IPS-NIHi7 (cell line): ENCODE data around the gene PSTPIP1.

Experiments
- DNase-seq: peaks from one replicate; pipeline ENCODE4 v3.0.0; 2012; ENCODE audit warnings: mixed read lengths; ENCODE audit errors: extremely low spot score

Gene PSTPIP1

DNA sequence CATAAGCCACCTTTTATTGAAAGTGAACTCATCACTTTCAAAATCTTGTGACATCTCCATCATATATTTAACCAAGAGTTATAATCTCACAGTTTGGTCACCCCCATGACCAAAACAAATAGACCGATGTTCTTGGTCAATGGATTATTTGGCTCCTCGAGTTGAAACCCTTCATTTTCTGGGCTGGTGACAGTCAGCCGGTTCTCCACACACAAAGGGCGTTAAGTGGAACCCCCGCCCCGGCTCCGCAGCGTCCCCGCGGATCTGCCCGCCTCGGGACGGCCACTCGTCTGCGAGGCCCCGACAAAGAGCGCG, 75.2 kb downstream of the PSTPIP1 start:
- no peak for DNase-seq

DNA sequence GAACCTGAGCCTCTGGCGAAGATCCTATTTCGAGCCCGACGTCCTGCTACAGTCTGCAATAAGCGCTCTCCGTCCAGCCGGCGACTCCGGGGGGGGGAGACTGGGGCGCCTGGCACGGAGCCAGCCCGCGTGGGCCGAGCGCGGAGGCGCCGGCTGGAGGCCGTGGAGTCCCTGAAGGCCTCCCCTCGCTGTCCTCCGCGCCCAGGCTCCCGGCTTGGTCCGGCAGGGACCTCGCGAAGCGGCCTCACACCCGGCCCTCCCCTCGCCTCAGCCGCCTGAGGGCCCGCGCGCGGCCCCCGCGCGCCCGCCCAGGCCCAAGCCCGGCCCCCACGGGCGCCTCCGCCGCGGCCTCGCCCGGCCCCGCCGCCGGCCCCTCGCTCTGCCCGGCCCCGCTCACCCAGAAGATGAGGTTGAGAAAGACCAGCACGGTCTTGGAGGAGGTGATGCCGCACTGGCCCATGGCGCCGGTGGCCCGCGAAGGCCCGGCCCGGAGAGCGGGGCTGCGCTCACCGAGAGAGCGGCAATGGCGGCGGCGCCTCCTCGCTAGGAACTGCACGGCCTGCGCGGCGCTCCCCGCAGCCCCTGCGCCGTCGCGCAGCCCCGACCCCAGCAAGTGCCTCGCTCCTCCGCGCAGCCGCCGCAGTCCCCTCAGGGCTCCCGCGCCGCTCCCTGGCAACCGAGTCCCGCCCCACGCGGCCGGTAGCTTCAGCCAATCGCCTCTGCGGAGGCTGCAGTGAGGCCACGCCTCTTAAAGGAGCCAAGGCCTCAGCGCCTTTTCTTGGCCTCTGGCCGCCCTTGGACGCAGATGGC, 75.8 kb downstream of the PSTPIP1 start, which contains the start of gene TSPAN3:
TSPAN3 (minus strand) TSS at position 615 of the 810 bp plus-strand sequence; CDS start at position 460, 155 bp downstream.
- DNase-seq: peak; percentile 98

DNA sequence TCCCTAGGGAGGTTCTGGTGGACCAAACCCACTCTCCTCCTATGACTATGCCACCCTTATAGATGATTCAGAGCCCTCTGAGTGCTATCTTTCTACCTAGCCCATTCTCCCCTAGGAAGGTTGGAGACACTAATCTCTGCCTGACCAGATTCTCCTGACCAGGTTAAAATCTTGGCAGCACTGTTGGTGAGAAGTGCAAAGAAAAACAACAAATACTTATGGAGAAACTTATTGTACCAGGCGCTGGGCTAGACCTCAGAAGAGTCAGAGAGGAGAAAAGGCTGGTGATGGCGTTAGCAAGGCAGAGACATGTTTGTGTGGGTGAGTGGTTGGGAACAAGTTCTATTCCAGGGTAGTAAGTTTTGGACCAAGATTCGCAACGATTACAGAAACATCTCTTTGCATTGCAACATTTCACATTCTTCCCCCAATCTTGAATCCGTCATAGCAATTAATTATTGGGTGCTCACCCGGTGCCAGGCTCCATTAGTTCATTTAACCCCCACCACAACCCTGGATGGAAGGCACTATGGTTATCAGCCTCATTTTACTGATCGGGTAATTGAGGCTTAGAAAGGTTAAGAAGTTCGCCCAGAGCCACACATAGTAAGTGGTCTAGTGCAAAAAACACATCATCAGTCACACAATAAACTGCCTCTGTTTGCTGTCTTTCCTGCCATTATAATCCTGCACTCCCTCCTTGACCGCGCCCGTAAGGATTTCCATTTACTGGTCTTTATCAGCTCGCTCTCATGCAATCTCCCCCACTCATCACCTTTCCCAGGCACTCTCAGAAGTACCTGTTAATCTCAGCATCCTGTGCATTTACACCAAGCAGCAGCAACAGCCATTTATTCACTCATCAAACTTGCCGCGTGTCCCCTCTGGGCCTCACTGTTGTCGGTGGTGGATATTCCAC, 76.6 kb downstream of the PSTPIP1 start:
- DNase-seq: no peak

DNA sequence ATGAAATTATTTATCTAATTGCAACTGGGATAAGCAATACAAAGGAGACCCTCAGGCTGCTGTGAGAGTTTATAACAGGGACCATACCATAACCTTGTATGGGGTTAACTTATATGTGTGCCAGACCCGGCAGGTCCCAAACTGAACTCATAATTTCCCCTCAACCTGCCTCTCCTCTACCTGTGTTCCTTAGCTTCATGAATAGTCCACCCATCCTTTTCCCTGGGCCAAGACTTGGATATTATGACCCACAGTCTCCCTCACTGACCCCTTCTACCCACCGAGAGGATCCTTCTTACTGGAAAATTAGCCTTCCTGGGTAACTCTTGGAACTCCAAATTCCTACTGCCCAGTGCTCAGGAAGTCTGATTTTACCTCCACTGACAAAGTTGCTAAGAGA, 79.4 kb downstream of the PSTPIP1 start:
- no peak for DNase-seq

DNA sequence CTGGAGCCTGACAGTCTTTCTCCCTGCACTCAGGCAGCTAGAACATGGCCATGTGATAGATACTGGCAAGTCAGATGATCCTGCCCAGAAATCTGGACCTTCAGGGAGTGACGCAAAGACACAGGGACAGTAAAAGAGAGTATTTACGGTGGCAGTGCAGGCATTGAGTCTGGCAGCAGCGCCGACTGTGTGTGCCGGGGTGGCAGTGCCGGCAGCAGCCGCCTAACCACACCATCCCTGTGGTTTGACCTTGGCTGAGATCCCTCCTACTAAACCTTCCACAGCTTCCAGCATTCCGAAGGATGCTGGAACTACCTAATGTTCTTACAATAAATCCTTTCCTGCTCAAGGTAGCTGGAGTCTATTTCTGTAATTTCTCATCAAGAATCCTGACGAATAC, 80.6 kb downstream of the PSTPIP1 start:
- no peak for DNase-seq

DNA sequence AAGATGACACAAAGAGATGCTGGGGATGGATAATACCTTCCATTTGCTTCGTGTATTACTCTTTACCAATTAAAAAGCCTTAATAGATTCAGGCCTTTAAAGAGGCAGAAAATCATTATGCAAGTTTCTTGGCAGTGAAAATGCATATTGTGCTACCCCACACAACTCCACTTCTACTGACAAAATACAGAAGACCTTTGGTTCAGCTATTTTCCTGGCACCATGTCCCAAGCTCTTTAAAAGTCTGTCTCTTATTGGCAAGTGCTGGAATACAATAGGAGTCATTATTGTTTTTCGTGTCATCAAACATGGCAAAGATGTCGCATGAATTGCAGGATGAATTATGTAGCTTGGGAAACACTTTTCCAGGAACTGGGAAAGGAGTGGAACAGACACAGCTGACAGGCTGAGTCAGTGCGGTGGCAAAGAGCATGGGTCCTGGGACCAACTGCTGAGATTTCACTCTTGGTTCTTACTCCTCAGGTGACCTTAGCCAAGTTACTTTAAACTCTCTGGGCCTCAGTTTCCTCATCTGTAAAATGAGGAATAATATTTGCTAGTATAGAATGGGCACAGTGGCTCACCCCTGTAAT, 81.5 kb downstream of the PSTPIP1 start:
- DNase-seq: no peak

DNA sequence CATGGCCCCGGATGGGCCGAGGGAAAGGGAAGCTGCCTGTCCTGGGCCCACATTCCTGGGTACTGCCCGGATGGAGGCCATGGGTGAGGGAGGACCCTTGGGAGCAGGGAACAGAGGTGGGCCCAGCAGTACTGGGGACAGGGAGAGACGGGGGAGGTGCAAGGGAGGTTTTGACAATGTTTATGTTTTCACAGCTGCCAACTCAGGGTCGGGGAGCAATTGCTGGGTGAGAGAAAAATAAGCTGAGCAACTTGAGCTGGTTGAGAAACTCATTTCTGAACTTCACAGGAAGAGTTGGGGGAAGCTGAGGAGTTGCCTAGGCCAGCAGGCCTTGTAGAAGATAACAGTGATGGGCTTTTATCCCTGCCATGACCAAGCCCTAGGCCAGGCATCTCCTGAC, 87.0 kb downstream of the PSTPIP1 start:
- DNase-seq: no peak

DNA sequence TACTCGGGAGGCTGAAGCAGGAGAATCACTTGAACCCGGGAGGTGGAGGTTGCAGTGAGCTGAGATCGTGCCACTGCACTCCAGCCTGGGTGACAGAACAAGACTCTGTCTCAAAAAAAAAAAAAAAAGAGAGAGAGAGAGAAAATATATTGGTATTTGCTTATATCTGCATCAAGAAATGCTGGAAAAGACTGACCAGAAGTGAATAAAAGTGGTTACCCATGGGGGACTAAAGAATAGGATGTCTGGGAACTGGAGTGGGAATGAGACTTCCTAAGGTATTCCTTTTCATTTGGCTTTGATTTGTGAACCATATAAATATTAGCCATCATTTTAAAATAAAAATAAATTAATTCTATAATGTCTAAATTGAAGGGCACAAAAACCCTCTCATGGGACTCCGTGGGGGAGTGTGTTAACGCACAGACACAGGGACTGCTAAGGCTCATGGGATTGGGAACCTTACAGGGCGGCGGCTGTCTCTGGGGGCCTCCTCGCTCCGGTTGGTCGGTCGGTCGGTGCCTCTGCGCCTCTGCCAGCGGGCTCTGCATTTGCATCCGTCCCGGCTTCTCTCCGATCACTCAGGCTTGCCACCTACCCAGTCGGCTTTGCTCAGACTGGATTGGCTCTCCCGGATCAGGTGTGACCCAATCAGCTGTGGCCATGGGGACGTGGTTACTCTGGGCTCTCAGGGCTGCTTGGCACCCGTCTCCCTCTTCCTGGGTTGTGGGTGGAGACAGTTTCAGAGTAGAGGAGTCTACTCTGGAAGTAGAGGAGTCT, 88.6 kb downstream of the PSTPIP1 start:
- peak; percentile 97 for DNase-seq

DNA sequence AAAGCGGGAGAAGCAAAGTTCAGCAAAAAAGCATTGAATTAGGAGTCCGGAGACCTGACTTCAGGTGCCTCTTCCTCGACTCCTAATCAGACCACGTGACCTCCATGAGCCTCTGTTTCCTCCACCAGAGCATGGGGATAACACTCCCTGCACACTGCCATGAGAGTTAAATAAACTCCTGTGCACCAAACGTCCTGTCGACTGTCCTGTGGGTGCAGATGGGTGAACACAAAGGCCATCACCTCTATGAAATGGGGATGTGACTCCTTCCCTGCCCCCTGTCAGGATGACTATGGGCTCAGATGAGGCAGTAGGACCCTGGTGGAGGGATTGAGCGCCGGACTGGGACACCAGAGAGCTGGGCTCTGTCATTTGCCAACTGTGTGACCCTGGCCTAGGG, 89.5 kb downstream of the PSTPIP1 start:
- DNase-seq: no peak

DNA sequence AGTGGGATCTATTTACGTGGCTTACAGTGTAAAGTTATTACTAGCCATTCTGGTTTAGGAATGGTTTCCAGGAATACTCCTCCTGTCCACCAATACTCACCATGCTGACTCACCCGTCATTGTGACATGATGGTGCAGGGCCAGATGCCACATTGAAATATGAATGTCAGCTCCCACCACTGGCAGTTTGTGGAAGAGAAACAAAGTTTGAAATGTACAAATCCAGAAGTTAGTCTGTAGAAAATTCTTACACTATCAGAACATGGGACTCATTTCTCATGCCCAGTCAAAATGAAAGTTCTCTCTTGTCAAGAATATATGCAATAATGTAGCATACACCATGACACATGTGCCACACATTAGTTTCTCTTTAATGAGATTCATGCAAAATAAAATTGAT, 90.4 kb downstream of the PSTPIP1 start:
- DNase-seq: no peak
